ENCODE data around the gene DCDC1. TPM values are rescaled to one million over a fixed set of nuclear protein-coding genes. Genes with fewer than 3 reads are reported as not detected.

The DCDC1 gene
- total RNA-seq, 1 donor from 2014 or later, result 0.47 TPM

DNA sequence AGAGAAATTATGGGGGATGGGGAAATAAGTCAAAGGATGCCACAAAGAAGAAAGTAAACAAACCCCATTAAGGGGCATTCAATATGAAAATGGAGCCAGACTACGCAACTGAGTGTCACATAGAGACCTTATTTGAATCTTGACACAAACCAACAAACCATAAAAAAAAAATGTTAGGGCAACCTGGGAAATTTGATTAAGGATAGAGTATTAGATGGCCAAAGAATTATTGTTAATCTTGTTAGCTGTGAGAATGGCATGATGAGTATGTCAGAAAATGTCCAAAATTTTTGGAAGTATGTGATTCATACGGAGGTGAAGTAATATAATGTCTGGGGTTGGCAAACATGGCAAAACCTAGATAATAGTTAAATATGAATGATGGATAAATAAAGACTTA is 461.3 kb downstream of the DCDC1 start:
- Mint-ChIP-seq H3K36me3 (ENCODE audit: unreplicated experiment) (no peaks in the 10 kb centered on the region), H3K4me1 (ENCODE audit: low read depth, unreplicated experiment) (no peaks in the 10 kb centered on the region), H3K4me3 (ENCODE audit: unreplicated experiment) (no peak overlapping the region), H3K27me3 (ENCODE audit: unreplicated experiment) (peaks cover 5% of the 10 kb centered on the region), H3K9me3 (ENCODE audit: unreplicated experiment) (no peaks in the 10 kb centered on the region), H3K27ac (ENCODE audit: unreplicated experiment) (no peak overlapping the region)
- no peak for DNase-seq
- TF ChIP-seq, protein P1, sequence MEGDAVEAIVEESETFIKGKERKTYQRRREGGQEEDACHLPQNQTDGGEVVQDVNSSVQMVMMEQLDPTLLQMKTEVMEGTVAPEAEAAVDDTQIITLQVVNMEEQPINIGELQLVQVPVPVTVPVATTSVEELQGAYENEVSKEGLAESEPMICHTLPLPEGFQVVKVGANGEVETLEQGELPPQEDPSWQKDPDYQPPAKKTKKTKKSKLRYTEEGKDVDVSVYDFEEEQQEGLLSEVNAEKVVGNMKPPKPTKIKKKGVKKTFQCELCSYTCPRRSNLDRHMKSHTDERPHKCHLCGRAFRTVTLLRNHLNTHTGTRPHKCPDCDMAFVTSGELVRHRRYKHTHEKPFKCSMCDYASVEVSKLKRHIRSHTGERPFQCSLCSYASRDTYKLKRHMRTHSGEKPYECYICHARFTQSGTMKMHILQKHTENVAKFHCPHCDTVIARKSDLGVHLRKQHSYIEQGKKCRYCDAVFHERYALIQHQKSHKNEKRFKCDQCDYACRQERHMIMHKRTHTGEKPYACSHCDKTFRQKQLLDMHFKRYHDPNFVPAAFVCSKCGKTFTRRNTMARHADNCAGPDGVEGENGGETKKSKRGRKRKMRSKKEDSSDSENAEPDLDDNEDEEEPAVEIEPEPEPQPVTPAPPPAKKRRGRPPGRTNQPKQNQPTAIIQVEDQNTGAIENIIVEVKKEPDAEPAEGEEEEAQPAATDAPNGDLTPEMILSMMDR (IDR thresholded peaks at IDR 0.05; ENCODE audit: partially characterized antibody, unreplicated experiment), result no peak

DNA sequence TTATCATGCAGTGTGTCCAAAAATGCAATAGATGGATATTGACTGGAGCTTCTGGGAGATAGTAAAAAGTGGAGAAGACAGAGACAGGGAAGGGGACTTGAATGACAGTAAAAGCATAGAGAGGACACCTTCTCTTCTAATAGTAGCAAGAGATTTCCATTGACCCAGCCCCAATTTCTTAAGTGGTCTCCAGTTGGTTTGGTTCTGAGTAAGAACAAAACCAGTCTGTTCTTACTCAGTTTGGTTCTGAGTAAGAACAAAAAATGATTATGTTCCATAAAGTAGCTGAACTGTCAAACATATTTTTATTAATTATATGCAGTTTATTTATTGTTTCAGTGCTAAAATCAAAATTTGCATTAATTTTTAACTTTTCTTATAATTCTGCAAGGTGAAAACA is 466.6 kb downstream of the DCDC1 start:
- Mint-ChIP-seq H3K4me3 (ENCODE audit: unreplicated experiment) (no peak overlapping the region), H3K4me1 (ENCODE audit: low read depth, unreplicated experiment) (no peaks in the 10 kb centered on the region), H3K27me3 (ENCODE audit: unreplicated experiment) (peaks cover 4% of the 10 kb centered on the region)

DNA sequence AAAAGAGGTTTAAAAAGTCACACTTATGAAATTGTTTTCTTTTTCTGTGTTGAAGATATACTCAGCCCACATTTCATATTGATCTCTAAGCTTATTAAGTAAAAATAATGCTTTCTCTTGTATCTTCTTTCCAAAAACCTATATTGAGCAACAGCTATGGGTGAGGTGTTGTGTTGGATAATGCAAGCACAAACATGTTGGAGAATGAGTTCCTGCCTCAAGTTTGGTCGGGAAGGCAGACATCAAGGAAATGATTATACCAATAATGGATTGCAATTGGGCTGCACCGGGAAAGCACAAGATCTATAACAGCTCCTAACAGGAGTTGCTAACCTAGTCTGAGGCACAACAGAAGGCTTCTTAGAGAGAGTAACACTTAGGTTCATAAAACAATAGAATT is 474.5 kb downstream of the DCDC1 start:
- DNase-seq, result no peak

More for the DNA sequence above, 466.6 kb downstream of the DCDC1 start:
- TF ChIP-seq, protein P1 (IDR thresholded peaks at IDR 0.05; ENCODE audit: partially characterized antibody, unreplicated experiment), result no peak
- no peak for DNase-seq
- H3K36me3 Mint-ChIP-seq (ENCODE audit: unreplicated experiment), result no peaks in the 10 kb centered on the region
- no peaks in the 10 kb centered on the region for H3K9me3 Mint-ChIP-seq (ENCODE audit: unreplicated experiment)
- H3K27ac Mint-ChIP-seq (ENCODE audit: unreplicated experiment), result no peak overlapping the region

DNA sequence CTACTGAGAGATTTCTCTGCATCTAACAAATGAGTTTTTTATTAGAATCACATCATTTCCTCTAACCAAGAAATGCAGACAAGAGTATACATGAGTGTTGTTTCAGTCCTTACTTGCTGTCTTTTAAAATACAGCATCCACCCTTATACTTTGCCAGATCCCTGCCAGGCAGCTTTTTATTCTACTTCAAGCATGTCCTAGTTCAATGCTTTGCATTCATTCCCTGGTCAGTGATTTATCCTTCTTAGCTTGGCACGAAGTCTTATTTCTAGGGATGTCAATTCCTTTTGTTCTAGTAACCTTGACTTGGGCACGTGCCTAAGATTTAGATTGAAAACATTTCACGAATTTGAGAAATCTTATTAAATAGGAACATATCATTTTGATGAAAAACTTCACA is 476.2 kb downstream of the DCDC1 start:
- Mint-ChIP-seq H3K9me3 (ENCODE audit: unreplicated experiment) (no peaks in the 10 kb centered on the region), H3K4me1 (ENCODE audit: low read depth, unreplicated experiment) (no peaks in the 10 kb centered on the region), H3K27me3 (ENCODE audit: unreplicated experiment) (no peaks in the 10 kb centered on the region), H3K36me3 (ENCODE audit: unreplicated experiment) (no peaks in the 10 kb centered on the region), H3K27ac (ENCODE audit: unreplicated experiment) (no peak overlapping the region), H3K4me3 (ENCODE audit: unreplicated experiment) (no peak overlapping the region)
- no peak for DNase-seq
- TF ChIP-seq, protein P1 (IDR thresholded peaks at IDR 0.05; ENCODE audit: partially characterized antibody, unreplicated experiment), result no peak

More for the DNA sequence above, 474.5 kb downstream of the DCDC1 start:
- no peaks in the 10 kb centered on the region for H3K4me1 Mint-ChIP-seq (ENCODE audit: low read depth, unreplicated experiment)
- H3K9me3 Mint-ChIP-seq (ENCODE audit: unreplicated experiment), result no peaks in the 10 kb centered on the region
- H3K27ac Mint-ChIP-seq (ENCODE audit: unreplicated experiment), result no peak overlapping the region
- no peaks in the 10 kb centered on the region for H3K27me3 Mint-ChIP-seq (ENCODE audit: unreplicated experiment)
- H3K36me3 Mint-ChIP-seq (ENCODE audit: unreplicated experiment), result no peaks in the 10 kb centered on the region
- TF ChIP-seq, protein P1 (IDR thresholded peaks at IDR 0.05; ENCODE audit: partially characterized antibody, unreplicated experiment), result no peak
- no peak overlapping the region for H3K4me3 Mint-ChIP-seq (ENCODE audit: unreplicated experiment)

DNA sequence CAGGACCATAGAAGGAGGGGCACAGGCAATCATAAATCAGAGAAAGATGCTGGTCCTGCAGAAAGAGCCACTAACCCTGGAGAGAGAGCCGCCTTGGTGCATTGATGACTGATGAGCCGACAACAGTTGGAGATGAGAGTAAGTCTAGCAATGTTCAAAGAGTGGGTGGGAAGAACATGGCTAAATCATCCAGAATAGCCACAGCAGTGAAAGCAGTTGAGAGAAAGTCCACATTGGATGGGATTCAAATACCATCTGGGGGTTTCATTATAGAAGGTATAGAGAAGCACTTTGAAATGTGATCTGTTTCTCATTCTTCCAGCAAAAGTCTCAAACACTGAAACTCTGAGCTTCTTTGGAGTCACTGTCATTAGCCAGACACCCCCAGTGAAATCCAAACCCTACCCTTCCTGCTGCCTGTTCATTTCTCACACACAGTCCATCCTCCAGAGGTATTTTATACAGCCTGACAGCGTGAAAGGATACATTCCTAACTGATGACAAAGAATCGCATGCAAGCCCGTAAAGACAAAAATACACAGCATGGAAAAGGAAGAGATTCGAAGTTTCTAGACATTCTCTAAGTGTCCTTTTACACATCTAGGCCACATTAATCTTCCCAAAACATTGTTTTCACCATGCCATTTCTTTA is 480.3 kb downstream of the DCDC1 start:
- H3K27ac Mint-ChIP-seq (ENCODE audit: unreplicated experiment), result no peak overlapping the region
- no peak overlapping the region for H3K4me3 Mint-ChIP-seq (ENCODE audit: unreplicated experiment)
- no peaks in the 10 kb centered on the region for H3K4me1 Mint-ChIP-seq (ENCODE audit: low read depth, unreplicated experiment)
- TF ChIP-seq, protein P1 (IDR thresholded peaks at IDR 0.05; ENCODE audit: partially characterized antibody, unreplicated experiment), result no peak
- H3K9me3 Mint-ChIP-seq (ENCODE audit: unreplicated experiment), result no peaks in the 10 kb centered on the region
- DNase-seq, result no peak
- H3K36me3 Mint-ChIP-seq (ENCODE audit: unreplicated experiment), result no peaks in the 10 kb centered on the region
- no peaks in the 10 kb centered on the region for H3K27me3 Mint-ChIP-seq (ENCODE audit: unreplicated experiment)
